Cardiac muscle cell (in vitro differentiated cells and primary cell): Measurements from ENCODE around the gene SH3BGRL3. TPM values are rescaled to one million over a fixed set of nuclear protein-coding genes. Genes with fewer than 3 reads are reported as not detected.

ENCODE experiments used
- DNase-seq, 2 donors: peaks; one replicate each; pipeline versions ENCODE4 v3.0.0 to v3.0.0-alpha.2; 2010 to 2017; ENCODE audit warnings: low read depth in 1 of 2, low spot score in 1 of 2
- H3K27ac ChIP-seq: fragments of 200-600 bp; sonication (generic); 2 replicates; pipeline ENCODE4 v1.5.1; 2016
- H3K27me3 ChIP-seq: fragments of 200-600 bp; sonication (generic); 2 replicates; pipeline ENCODE4 v1.6.0; 2016; ENCODE audit warnings: control low read depth
- H3K36me3 ChIP-seq: fragments of 200-600 bp; sonication (generic); 2 replicates; pipeline ENCODE4 v1.5.1; 2016; ENCODE audit warnings: control low read depth
- H3K4me1 ChIP-seq: fragments of 200-600 bp; sonication (generic); 2 replicates; pipeline ENCODE4 v1.8.1; 2017; ENCODE audit warnings: low read depth, mild to moderate bottlenecking, mixed run types
- H3K4me3 ChIP-seq: fragments of 200-600 bp; sonication (generic); 2 replicates; pipeline ENCODE4 v1.5.1; 2016; ENCODE audit warnings: mild to moderate bottlenecking
- H3K9me3 ChIP-seq: fragments of 200-600 bp; sonication (generic); 2 replicates; pipeline ENCODE4 v1.5.1; 2017; ENCODE audit warnings: low read depth, mild to moderate bottlenecking, control low read depth
- polyA plus RNA-seq: library from polyadenylated mRNA; unstranded; fragments of >200 nt; fragmentation: Nextera tagmentation; extraction: Ambion mirVana; gene quantifications from 2 replicates; pipeline ENCODE4 v1.2.1, GENCODE V29; 2016
- total RNA-seq: library from RNA; depleted of rRNA; stranded (reverse); fragments of >200 nt; gene quantifications from 2 replicates; pipeline ENCODE4 v1.2.3, GENCODE V29; 2016
- TF ChIP-seq, protein P1 (sequence below): IDR thresholded peaks from 2 replicates; pipeline ENCODE4 v1.5.1; 2012; ENCODE audit warnings: low read depth, mild to moderate bottlenecking, low read length

Gene SH3BGRL3
- total and polyA plus RNA-seq, 2 experiments from 2014 or later, result 23.0 to 119 TPM

DNA sequence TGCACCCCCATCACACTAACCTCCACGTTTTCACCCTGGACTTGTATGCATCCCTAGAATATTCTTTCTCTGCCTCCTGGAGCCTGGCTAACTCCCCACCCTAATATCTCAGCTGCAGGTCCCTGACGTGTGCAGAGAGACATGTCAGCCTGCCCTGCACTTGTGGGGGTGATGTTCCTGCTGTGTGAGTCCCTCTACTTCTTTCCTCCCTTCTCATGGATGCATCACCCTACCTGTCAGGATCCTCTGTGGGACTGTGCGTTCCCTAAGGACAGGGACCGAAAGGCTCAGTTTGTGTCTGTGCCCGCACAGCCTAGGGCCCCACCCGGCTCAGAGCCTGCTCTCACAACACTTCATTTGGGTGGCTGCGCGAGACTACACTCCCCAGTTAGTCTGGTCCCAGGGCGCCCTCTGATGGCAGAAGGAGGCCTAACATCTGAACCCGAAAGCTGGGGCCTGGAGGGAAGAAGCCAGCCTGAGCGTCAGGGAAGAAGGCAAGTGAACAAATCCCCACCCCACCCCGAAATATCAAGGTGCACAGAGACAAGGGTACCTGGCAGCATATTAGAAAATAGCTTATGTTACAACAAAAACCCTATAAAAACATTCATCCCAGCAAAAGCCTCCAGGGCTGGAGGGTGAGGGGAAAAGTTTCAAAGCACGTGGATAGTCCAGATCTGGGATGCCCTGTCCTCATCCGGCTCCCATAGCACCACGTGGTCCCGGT lies 41.6 kb downstream of the SH3BGRL3 start:
- Histone ChIP-seq H3K27ac (no peak overlapping the region), H3K27me3 (no peaks in the 10 kb centered on the region), H3K4me1 (no peaks in the 10 kb centered on the region), H3K9me3 (no peaks in the 10 kb centered on the region), H3K4me3 (no peak overlapping the region), H3K36me3 (no peaks in the 10 kb centered on the region)
- TF ChIP-seq, protein P1, sequence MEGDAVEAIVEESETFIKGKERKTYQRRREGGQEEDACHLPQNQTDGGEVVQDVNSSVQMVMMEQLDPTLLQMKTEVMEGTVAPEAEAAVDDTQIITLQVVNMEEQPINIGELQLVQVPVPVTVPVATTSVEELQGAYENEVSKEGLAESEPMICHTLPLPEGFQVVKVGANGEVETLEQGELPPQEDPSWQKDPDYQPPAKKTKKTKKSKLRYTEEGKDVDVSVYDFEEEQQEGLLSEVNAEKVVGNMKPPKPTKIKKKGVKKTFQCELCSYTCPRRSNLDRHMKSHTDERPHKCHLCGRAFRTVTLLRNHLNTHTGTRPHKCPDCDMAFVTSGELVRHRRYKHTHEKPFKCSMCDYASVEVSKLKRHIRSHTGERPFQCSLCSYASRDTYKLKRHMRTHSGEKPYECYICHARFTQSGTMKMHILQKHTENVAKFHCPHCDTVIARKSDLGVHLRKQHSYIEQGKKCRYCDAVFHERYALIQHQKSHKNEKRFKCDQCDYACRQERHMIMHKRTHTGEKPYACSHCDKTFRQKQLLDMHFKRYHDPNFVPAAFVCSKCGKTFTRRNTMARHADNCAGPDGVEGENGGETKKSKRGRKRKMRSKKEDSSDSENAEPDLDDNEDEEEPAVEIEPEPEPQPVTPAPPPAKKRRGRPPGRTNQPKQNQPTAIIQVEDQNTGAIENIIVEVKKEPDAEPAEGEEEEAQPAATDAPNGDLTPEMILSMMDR, result peak; percentile 87
- peak; percentile 86 to 88 for DNase-seq

DNA sequence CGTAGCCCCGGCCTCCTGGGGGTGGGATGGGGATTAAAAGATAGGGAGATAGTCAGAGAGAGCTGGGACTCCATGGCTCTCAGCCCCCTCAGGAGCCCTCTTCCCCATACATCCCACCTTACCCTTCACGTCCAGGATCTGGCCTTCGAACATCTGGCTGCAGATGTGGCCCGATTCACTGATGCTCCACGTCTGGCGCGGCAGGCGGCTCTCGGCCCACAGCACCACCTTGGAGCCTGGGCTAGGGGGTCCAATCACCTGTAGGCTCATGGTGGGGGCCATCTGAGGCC lies 42.1 kb downstream of the SH3BGRL3 start:
- TF ChIP-seq, protein P1, result no peak
- DNase-seq, result no peak
- Histone ChIP-seq H3K9me3 (no peaks in the 10 kb centered on the region), H3K27me3 (no peaks in the 10 kb centered on the region), H3K36me3 (no peaks in the 10 kb centered on the region), H3K4me3 (no peak overlapping the region), H3K4me1 (no peaks in the 10 kb centered on the region), H3K27ac (no peak overlapping the region)

DNA sequence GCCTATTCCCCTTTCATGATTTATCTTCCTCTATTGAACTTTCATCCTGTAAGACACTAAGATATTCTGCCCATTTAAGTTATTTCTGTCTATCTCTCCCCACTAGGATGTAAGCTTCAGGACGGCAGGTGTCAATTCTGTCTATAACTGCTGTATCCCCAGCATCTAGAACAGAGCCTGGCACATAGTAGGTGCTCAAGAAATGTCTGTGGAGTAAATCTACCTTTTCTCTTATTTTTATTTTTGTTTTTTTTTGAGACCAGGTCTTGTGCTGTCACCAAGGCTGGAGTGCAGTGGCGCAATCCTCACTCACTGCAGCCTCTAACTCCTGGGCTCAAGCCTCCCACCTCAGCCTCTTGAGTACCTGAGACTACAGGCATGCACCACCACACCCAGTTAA lies 43.5 kb downstream of the SH3BGRL3 start:
- H3K9me3 ChIP-seq, result no peaks in the 10 kb centered on the region

DNA sequence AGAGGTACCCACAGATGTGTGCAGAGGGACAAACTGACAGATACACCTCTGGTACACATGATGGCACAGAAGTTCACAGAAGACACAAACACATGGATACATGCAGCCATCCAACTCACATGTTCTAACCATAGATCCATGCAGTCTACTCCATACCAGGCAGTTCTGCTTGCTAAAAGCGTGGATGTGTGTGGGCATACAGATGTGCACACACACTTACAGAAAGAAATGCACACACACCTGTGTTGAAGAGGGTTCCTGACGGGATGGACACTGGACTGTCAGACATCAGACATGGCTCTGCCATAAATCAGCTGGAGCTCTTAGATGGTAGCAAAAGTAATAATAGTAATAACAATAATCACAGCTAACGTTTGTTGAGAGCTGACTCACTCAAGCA lies 44.7 kb downstream of the SH3BGRL3 start:
- Histone ChIP-seq H3K9me3 (no peaks in the 10 kb centered on the region), H3K4me3 (no peak overlapping the region), H3K27ac (no peak overlapping the region), H3K27me3 (no peaks in the 10 kb centered on the region), H3K36me3 (no peaks in the 10 kb centered on the region), H3K4me1 (no peaks in the 10 kb centered on the region)
- TF ChIP-seq, protein P1, result no peak
- DNase-seq, result no peak

More for the DNA sequence above, 43.5 kb downstream of the SH3BGRL3 start:
- DNase-seq, result no peak
- TF ChIP-seq, protein P1, result no peak
- no peak overlapping the region for H3K4me3 ChIP-seq
- H3K36me3 ChIP-seq, result no peaks in the 10 kb centered on the region
- no peak overlapping the region for H3K27ac ChIP-seq
- no peaks in the 10 kb centered on the region for H3K27me3 ChIP-seq
- no peaks in the 10 kb centered on the region for H3K4me1 ChIP-seq

DNA sequence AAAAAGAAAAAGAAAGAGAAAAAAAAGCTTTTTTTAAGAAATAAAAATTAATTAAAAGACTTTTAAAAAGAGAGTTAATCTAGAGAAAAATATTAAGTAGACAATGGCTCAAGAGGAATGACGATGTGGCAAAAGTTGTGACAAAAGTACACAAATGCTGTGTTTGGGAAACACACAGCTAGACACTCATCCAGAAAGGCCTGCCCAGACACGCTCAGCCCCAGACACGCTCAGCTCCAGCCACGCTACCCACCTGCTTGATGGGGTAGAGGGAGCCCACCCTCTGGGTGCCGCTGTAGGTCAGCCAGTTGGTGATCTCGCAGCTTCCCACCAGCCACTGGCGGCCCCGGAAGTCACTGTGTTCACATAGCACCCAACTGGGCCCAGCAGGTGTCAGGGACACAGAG lies 48.1 kb downstream of the SH3BGRL3 start:
- TF ChIP-seq, protein P1, result no peak
- no peak overlapping the region for H3K4me3 ChIP-seq
- DNase-seq, result no peak
- H3K9me3 ChIP-seq, result no peaks in the 10 kb centered on the region
- no peak overlapping the region for H3K27ac ChIP-seq
- no peaks in the 10 kb centered on the region for H3K36me3 ChIP-seq
- H3K4me1 ChIP-seq, result no peaks in the 10 kb centered on the region
- H3K27me3 ChIP-seq, result no peaks in the 10 kb centered on the region
